C1 segment of cervical spinal cord (tissue), 14 donors: ENCODE data around the gene USP34.
"Not testable (repeated sequence)": the region's sequence is repeated elsewhere in the genome, so short reads cannot be mapped to it uniquely, and the experiment has no call there.

Source experiments
- DNase-seq, 14 donors: peaks; one replicate each; lab custom pipeline; 2025; lab: John Stamatoyannopoulos, UW

USP34 gene

DNA sequence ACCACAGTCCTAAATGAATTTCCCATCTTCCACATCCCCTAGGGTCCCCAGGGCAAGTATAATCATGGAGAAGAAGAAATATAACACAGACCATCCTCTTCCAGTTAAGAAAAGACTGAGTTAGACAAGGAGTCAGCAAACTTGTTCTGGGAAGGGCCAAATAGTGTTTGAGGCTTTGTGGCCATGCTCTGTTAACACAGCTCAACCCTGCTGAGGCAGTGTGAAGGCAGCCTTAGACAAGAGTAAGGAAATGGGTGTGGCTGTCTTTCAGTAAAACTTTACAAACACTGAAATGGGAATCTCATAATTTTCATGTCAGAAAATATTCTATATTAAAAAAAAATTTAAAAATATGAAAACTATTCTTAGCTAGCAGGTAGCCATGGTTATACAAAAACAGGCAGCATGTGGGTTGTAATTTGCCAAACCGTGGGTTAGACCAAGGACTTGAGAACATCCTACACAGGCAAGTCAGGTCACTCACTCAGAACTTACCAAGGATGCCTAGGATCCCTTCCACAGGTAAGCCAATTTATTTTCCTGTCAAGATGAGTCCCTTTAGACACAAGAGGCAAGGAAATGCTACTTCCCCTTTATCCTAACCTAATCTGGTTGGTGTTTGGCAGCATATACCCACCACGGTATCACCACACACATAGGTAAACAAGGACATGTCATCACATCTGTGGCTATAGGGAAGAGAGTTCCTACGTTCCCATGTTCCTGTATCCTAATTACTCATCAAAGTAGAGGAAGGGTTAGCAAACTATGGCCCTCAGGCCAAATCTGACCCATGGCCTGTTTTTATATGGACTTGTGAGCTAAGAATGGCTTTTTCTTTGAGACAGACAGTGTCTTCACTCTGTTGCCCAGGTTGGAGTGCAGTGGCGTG, 277.0 kb downstream of the USP34 start:
- no peak for DNase-seq

DNA sequence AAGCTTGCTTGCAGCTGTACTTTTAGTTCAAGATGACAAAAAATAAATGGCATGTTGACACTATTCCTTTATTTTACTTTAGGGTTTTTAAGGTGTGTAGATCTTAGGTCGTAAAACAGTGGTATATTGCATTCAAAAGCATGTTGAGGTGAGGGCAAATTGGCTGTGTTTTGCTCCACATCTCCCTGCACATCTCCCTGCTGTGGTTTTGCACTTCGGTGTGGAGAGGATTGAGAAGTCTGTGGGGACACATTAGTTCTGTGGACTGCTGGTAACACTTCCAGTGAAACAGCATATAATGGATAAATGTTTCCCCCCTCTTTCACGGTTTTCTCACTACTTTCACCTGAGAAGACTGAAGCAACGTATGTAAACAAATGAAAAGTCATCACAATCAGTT, 283.8 kb downstream of the USP34 start:
- DNase-seq, result no peak

DNA sequence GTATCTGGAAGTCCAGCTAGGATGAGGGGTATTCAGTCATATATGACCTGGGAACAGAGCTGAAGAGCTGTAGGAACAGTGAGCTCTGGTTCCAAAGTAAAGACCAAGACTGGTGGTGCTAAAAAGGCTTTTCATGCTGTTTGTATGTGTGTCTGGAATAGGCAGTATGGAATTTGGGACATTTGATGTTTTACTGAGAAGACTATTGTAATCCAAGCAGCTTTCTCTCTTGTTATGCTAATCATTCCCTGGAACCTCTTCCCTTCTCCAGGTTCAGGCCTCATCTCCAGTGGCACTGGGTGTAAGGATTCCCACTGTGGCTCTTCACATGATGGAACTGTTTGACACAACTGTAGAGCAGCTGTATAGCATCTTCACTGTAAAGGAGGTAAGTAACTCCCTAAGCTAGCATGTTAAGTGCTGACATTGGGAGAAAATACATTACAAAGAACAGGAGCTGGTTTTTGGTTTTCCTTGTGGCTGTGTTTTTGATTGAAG, 285.6 kb downstream of the USP34 start:
- no peak for DNase-seq

DNA sequence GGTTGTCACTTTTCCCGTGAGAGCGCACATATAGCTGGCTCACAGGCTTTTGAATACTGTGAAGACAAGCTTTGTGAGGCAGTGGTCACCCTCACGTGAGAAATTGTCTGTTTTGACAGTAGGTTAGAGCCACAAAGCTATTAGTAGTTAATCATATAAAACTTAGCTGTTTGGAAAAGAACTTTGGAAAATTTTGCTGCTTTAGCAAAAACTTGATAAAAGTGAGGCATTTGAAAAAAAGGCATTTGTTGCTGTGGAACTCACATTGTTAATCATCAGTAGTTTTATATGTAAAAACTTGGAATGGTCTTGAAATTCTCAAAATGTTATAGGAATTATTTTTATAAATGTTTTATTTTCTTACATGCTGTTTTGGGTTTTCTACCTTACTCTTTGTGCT, 286.6 kb downstream of the USP34 start:
- no peak for DNase-seq

DNA sequence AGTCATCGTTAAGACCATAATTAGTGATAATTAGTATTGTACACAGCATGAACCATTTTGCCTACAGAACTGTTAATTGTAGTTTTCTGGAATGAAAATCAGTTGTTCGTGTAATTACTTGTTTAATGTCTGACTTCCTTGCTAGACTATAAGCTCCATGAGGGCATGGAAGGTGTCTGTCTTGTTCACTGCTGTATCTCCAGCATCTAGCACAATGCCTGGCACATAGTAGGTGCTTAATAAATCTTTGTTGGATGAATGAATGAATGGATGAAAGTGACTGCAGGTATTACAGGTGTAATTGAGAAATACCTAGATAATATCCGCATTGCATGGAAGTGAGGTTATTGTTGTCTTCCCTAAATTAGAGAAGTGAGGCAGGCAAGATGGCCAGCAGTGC, 287.1 kb downstream of the USP34 start:
- no peak for DNase-seq

DNA sequence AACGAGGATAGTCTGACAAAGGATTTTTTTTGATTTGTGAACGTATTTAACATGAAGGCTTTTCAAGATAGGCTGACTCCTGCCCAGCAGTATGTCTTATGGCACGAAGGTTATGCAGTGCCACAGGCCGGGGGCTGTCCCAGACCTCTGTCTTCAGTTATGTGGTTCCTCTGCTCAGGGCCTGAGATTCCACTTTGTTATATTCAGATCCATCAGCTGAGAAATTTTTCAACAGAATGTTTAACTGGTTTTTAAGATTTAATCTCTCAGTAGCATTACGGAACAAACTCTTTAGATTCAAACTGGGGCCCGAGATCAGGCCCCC, 288.9 kb downstream of the USP34 start:
- no peak for DNase-seq

DNA sequence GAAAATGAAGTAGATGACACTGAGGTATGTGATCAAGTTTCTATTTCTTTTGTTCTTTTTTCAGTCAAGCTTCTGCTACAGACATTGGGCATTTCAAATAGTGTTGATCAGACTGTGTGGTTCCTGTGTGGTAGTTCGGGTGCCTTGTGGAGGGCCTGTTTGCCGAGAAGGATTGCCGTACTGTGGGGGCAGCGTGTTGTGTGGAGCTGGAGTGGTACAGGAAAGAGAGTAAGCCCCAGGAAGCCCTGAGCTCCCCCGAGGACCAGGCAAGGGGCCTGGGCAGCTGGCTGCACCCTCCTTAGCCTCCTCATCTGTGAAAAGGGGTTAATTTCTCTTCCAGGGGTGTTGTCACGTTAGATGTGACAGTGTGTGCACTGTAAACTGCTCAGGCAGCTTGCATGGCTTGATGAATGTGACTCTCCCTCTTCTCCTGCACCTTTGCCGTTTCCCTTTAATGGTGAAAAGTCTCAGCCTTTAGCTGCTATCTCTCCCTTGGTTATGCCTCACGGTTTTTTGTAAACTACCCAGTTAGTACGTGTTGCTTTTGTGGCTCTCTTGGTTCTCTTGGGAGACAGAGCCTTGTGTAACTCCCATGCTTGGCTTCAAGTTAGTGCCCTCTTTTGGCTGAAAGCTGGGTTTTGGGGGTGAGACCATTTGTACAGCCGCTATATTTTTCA, 289.4 kb downstream of the USP34 start:
- peak in 1 of 14 donors; percentile 15 for DNase-seq

DNA sequence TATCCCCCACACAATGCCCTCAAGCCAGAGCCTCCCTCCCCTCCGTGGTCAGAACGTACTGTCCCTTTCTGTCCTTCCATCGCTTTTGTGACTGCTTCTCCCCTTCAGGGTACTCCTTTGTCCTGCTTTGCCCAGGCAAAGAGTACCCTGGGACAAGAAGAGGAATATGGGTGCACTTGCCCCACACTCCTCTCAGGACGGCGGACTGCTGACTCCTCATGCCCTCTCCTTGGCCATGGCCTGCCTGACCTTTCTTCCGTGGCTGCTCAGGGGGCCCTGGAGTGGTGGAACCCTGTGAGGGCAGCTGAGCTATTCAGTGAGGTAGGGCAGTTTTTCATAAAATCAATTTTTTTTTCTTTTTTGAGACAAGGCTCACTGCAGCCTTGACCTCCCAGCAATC, 290.2 kb downstream of the USP34 start:
- no peak for DNase-seq

DNA sequence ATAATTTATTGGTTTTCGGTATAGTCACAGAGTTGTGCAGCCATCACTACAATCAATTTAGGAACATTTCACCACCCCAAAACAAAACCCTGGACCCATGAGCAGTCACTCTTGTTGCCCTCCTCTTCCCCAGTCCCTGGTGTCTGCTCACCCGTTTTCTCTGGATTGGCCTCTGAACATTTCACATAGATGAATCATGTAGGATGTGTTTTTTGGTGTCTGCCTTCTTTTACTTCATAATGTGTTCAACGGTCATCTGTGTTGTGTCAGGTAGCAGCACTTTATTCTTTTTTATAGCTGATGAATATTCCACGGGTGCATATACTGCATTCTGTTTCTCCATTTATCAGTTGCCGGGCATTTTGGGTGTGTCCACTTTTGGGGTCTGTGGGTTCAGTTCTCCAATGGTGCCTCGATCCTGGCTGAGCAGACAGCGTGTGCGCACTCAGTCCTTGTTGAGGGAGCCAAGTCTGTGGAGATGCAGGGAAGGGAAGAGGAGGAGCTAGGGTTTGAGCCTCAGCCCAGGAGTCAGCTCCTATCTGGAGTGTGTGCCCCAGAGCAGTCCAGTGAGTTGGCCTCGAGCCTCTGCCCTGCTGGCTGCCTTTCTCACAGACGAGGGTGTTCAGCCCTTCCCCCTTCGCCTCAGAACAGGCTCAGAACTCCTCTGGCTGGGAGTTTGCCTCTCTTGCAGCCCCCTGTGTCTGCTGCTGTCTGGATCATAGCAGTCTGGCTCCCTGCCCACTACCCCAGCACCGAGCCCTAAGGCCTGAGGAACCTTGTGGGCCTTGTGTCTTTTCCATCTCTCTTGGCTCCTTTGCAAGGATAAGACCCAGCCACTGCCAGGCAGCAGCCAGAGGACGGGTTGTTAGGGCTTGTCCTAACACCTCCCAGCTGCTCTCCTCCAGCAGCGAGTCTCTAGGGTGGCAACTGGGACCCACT, 290.9 kb downstream of the USP34 start:
- DNase-seq, result peak in 10 of 14 donors; percentile 34 to 64 (median 40)

DNA sequence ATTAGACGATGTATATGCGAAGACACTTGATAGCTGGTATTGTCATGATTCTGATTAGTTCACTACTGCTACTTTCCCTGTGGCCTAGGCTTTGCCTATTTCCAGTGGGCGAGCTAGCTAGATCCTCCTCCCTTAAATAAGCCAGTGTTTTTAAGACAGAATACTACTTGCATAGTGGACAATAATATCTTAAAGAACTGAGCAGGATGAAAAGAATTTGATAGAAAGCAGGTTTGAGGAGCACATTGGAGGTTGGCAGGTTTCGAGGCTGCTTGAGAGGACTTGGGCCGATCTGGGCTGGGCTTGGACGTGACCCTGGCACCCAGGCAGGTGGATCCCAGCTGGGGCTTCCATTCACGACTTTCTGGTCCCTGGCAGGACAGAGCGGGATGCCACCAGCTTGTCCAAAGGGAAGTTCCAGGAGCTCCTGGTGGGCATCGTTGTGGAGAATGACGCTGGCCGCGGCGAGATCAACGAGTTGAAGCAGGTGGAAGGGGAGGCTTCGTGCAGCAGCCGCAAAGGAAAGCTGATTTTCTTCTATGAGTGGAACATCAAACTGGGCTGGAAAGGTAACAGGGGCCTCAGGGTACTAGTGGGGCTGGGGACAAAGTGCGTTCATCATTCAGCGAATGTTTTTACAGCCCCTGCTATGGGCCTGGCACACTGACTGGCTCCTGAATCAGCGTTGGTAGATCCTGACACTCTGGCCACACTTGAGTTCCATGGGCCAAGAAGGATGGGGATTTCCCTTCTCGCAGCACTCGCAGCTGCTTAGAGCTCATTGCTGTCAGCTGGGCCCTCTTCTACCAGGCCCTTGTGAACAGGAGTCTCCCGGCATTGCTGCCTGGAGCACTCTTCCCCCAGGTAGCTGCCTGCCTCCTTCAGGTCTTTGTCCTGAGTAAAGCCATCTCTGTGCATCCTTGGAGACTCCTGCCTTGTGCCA, 292.0 kb downstream of the USP34 start:
- peak in 1 of 14 donors; percentile 9 for DNase-seq

DNA sequence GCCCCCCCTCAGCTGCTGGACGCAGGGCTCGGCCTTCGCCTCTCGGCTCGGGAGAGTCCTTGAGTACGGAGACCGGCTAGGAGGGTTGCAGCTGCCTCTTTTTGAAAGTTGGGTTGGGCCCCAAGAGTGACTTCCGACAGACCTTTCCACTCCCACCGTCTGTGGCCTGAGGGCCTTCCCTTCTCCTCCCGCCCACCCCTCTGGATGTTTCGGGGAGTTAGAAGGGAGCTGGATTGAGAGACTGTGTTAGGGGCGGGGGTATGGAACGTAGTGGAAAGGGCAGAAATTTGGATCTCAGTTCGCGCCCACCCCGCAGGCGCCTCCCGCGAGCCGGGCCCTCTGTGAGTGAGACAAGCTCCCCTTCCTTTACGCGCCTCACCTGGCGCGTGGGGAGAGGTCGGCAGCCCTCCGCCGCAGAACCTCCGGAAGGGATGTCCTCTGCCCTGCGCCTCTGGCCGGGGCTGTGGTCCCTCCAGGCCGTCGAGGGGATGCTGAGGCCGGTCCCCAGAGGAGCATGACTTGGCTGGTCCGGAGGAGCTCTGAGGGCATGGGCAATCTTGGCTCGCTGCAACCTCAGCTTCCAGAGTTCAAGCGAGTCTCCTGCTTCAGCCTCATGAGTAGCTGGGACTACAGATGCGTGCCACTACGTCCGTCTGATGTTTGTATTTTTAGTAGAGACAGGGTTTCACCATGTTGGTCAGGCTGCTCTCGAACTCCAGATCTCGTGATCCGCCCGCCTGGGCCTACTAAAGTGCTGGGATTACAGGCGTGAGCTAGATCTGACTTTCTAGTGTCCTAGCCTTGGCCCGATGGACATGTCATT, 292.9 kb downstream of the USP34 start:
- peak in 6 of 14 donors; percentile 31 to 76 (median 64) for DNase-seq

DNA sequence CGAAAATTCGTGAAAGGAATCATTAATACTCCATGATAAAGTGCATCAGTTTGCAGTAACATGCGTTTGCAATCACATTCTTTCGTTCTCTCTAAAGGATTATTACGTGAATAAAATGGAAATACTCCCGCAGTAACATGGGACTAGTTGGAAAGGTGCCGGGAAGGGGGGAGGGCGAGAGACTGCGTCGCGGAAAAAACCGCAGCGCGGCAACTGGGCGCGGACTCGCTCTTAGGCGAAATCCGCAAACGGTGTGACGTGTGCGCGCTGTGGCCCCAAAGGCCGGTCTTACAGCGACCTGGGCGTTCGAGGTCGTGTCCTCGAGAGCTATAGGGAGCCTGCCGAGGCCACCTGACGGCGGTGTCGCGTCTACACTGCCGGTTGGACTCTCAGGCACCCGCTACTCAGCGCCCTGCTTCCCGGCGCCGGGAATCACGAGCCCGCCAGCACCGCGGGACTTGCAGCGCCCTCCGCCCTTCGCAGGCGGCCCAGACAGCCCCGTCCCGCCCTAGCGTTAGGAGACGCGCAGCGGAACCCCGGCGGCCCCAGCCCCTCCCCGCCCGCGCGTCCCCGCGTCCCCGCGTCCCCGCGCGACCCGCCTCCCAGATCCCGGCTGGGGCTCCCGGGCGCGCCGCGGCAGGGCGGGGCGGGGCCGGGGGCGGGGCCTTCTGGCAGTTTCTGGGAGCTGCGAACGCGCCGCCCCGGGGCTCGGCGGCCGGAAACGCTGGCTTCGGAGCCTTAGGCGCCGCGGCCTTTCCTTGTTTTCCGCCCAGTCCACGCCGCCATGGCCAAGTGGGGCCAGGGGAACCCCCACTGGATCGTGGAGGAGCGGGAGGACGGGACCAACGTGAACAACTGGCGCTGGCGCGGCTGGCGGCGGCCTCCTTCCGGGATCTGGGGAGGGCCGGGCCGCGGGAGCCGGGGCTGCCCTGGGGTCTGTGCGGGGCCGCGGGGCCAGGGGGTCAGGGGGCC, 293.8 kb downstream of the USP34 start:
- peak; percentile 40 to 98 (median 86) for DNase-seq

DNA sequence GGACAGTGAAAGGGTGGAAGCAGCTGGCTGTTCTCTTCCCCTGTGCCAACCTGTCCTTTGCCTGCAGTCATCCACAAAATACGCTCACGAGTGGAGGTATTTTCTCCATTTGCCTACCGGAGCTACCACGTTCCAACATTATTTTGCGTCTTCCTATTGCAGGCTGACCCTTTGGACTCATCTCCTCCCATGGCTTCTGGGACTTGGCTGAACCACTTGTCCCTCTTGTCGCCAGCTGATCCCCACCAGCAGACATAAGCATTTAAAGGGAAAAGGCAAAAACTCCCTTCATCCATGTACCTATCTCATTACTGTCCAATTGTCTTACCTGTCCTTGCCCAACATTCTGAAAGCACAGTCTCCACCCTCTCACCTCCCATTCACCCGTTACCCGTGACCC, 295.9 kb downstream of the USP34 start:
- DNase-seq, result no peak

DNA sequence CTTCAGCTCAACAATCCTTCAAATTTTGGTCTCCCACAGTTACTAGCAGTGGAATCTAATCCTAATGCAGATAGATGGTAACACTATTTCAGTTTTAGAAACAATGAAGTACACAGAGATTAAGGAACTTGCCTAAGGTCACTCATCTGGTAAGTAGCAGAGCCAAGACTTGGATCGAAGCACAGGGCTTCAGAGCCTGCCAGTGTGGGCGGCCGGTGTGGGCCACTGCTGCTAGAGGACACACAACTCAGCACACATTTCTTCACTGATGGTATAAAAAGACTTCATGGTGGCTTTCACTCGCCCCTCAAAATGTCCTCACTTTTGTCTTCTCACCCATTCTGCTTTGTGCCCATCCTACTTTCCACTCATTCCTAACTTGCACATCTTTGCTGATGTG, 297.8 kb downstream of the USP34 start:
- no peak for DNase-seq

DNA sequence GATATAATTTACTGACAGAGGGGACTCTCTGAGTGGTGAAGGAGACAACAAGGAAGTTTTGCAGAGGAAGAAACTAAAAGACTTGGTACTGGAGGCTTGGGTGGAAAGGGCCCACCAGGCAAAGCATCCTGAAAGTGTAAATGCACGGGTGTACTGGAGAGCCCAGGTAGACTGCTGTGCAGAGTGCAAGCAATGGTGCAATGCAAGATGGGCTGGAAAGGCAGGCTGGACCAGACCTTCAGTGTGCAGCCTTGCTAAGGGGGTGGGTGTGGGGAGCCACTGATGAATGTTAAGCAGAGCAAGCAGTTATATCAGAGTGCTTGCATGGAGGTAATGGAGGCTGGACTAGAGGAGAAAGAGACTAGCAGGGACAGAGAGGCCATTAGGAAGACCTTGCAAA, 298.2 kb downstream of the USP34 start:
- DNase-seq, result no peak

DNA sequence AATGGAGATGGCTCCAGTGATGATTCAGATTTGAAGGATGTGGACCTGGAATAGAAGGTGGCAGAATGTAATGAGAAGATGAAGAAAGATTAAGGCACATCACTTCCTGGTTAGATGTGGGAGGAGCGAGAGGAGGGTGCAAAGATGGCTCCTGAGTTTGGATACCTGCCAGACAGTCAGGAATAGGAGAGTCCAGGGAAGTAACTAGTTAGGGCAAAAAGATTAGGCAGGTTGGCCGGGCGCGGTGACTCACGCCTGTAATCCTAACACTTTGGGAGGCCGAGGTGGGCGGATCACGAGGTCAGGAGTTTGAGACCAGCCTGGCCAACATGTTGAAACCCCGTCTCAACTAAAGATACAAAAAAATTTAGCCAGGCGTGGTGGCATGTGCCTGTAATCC, 303.3 kb downstream of the USP34 start:
- no peak for DNase-seq

DNA sequence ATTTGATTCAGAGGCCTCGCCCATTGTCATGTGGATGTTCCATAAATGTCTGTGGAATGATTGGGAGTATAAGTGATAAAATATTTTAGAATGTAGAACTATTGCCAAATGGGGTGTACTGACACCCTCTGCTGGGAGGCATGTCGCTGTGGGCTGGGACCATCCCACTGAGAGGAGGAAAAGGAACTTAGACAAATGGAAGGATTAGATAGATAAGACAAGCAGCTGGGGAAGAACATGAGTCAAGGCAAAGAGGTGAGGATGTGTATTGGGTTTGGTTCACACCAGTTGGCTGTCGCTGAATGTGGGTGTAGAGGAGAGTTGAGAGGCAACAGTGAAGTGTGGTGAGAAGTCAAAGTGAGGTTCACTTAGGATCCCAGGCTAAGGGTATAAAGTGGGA, 304.9 kb downstream of the USP34 start:
- no peak for DNase-seq

DNA sequence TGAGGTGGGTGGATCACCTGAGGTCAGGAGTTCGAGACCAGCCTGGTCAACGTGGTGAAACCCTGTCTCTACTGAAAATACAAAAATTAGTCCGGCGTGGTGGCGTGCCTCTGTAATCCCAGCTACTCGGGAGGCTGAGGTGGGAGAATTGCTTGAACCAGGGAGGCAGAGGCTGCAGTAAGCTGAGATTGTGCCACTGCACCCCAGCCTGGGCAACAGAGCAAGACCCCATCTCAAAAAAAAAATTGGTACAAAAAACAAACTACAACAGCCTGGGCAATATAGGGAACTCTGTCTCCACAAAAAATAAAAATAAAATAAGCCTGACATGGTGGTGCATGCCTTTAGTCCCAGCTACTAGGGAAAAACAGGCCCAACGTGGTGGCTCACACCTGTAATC, 305.8 kb downstream of the USP34 start:
- not testable (repeated sequence) for DNase-seq

DNA sequence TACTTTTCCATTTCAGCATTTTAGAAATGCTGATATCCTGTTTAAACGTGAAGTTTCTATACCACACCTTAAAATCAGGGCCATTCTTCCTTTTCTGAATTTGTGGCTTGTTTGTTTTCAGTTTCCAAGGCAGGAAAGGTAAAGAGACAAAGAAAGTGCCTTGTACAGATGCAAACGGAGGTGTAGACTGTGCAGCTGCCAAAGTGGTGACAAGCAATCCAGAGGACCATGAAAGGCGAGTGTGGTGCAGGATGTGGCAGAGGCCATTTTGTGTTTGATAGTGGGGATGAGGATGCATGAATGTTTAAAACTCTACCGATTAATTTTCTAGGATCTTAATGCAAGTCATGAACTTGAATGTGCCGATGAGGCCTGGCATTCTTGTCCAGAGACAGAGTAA, 308.2 kb downstream of the USP34 start:
- no peak for DNase-seq
